HEK293 (cell line): ENCODE results near the gene UBXN4.

Source experiments
- HOXC10 ChIP-seq: sonication (generic); formaldehyde crosslinking; IDR thresholded peaks from 2 replicates; pipeline ENCODE4 v1.8.1; 2023; ENCODE audit warnings: mild to moderate bottlenecking, missing genetic modification reagents
- SP2 ChIP-seq: fragments of 450-650 bp; formaldehyde crosslinking; IDR thresholded peaks from 2 replicates; pipeline ENCODE4 v1.5.1; 2016; ENCODE audit warnings: missing biosample characterization, missing genetic modification characterization
- YY1 ChIP-seq: fragments of 450-650 bp; formaldehyde crosslinking; IDR thresholded peaks from 2 replicates; pipeline ENCODE4 v1.5.1; 2018; ENCODE audit warnings: missing biosample characterization, missing genetic modification characterization
- ZBTB8A ChIP-seq: fragments of 450-650 bp; formaldehyde crosslinking; IDR thresholded peaks from 2 replicates; pipeline ENCODE4 v1.5.1; 2016; ENCODE audit warnings: missing biosample characterization, missing genetic modification characterization
- ZEB2 ChIP-seq: fragments of 450-650 bp; formaldehyde crosslinking; IDR thresholded peaks from 2 replicates; pipeline ENCODE4 v1.5.1; 2016; ENCODE audit warnings: missing biosample characterization, missing genetic modification characterization
- ZNF184 ChIP-seq: fragments of 450-650 bp; IDR thresholded peaks from 2 replicates; pipeline ENCODE4 v1.5.1; 2018; ENCODE audit warnings: missing biosample characterization, mild to moderate bottlenecking, missing genetic modification characterization
- ZNF335 ChIP-seq: fragments of 450-650 bp; formaldehyde crosslinking; conservative IDR thresholded peaks from 2 replicates; pipeline ENCODE4 v1.5.1; 2016; ENCODE audit warnings: missing biosample characterization, missing genetic modification characterization
- ZNF571 ChIP-seq: fragments of 450-650 bp; formaldehyde crosslinking; IDR thresholded peaks from 2 replicates; pipeline ENCODE4 v1.5.0; 2017; ENCODE audit warnings: missing biosample characterization, missing genetic modification characterization
- TF ChIP-seq, protein P1 (sequence below): fragments of 450-650 bp; formaldehyde crosslinking; IDR thresholded peaks from 2 replicates; pipeline ENCODE4 v1.5.1; 2016; ENCODE audit warnings: missing biosample characterization, missing genetic modification characterization
- TF ChIP-seq, protein P2 (sequence below): fragments of 450-650 bp; formaldehyde crosslinking; IDR thresholded peaks from 2 replicates; pipeline ENCODE4 v1.5.1; 2016; ENCODE audit warnings: missing biosample characterization, missing genetic modification characterization
- TF ChIP-seq, protein P3 (sequence below): fragments of 450-650 bp; formaldehyde crosslinking; IDR thresholded peaks from 2 replicates; pipeline ENCODE4 v1.5.1; 2016; ENCODE audit warnings: missing biosample characterization, missing genetic modification characterization
- TF ChIP-seq, protein P4 (sequence below): IDR thresholded peaks from 2 replicates; pipeline ENCODE4 v1.6.1; 2011; ENCODE audit warnings: mild to moderate bottlenecking, low read depth, low read length, borderline replicate concordance
- TF ChIP-seq, protein P5 (sequence below): fragments of 450-650 bp; formaldehyde crosslinking; IDR thresholded peaks from 2 replicates; pipeline ENCODE4 v1.5.1; 2016; ENCODE audit warnings: missing biosample characterization, missing genetic modification characterization

DNA sequence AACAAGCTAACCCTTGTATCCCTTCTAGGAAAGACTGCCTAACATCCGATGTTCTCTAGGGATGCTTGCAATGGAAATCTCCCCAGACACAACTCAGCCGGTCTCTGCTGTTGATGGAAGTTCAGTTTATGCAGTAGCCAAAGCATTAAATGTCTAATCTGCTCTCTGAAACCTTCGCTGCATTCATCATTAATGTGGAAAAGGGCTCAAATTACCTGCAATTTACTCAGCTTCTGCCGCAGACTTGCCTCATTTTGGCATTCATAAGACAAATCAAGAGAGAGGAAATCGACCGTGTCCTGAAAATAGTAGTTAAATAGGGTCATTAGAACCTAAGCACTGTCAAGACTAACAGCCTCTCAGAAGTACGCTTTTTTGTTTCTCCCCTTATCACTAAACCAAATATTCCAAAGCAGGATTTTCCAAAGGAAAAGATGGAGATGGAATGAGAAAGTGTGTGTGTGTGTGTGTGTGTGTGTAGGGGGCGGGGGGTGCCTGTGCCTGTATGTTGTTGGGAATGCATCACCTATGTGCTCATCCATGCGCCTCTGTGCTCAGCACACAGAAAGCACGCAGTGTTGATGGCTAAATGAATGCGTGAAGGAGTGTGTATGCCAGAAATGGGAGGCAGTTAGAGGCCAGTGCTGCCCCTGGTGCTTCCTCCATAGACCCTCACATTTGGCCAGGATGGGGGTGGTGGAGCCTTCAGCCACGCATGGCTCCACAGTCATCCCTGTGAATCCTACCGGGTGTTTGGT, 87.9 kb downstream of the UBXN4 start:
- TF ChIP-seq YY1 (no peak), ZBTB8A (tag by site-specific recombination) (no peak), ZNF335 (tag by site-specific recombination) (no peak), HOXC10 (CRISPR knock-in tag) (no peak), ZNF571 (tag by site-specific recombination) (no peak), ZEB2 (no peak), SP2 (tag by site-specific recombination) (no peak), ZNF184 (tag by site-specific recombination) (no peak)
- TF ChIP-seq, protein P1, sequence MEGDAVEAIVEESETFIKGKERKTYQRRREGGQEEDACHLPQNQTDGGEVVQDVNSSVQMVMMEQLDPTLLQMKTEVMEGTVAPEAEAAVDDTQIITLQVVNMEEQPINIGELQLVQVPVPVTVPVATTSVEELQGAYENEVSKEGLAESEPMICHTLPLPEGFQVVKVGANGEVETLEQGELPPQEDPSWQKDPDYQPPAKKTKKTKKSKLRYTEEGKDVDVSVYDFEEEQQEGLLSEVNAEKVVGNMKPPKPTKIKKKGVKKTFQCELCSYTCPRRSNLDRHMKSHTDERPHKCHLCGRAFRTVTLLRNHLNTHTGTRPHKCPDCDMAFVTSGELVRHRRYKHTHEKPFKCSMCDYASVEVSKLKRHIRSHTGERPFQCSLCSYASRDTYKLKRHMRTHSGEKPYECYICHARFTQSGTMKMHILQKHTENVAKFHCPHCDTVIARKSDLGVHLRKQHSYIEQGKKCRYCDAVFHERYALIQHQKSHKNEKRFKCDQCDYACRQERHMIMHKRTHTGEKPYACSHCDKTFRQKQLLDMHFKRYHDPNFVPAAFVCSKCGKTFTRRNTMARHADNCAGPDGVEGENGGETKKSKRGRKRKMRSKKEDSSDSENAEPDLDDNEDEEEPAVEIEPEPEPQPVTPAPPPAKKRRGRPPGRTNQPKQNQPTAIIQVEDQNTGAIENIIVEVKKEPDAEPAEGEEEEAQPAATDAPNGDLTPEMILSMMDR (tag by site-specific recombination) = no peak
- TF ChIP-seq, protein P2, sequence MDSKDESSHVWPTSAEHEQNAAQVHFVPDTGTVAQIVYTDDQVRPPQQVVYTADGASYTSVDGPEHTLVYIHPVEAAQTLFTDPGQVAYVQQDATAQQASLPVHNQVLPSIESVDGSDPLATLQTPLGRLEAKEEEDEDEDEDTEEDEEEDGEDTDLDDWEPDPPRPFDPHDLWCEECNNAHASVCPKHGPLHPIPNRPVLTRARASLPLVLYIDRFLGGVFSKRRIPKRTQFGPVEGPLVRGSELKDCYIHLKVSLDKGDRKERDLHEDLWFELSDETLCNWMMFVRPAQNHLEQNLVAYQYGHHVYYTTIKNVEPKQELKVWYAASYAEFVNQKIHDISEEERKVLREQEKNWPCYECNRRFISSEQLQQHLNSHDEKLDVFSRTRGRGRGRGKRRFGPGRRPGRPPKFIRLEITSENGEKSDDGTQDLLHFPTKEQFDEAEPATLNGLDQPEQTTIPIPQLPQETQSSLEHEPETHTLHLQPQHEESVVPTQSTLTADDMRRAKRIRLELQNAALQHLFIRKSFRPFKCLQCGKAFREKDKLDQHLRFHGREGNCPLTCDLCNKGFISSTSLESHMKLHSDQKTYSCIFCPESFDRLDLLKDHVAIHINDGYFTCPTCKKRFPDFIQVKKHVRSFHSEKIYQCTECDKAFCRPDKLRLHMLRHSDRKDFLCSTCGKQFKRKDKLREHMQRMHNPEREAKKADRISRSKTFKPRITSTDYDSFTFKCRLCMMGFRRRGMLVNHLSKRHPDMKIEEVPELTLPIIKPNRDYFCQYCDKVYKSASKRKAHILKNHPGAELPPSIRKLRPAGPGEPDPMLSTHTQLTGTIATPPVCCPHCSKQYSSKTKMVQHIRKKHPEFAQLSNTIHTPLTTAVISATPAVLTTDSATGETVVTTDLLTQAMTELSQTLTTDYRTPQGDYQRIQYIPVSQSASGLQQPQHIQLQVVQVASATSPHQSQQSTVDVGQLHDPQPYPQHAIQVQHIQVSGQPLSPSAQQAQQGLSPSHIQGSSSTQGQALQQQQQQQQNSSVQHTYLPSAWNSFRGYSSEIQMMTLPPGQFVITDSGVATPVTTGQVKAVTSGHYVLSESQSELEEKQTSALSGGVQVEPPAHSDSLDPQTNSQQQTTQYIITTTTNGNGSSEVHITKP = no peak
- TF ChIP-seq, protein P3, sequence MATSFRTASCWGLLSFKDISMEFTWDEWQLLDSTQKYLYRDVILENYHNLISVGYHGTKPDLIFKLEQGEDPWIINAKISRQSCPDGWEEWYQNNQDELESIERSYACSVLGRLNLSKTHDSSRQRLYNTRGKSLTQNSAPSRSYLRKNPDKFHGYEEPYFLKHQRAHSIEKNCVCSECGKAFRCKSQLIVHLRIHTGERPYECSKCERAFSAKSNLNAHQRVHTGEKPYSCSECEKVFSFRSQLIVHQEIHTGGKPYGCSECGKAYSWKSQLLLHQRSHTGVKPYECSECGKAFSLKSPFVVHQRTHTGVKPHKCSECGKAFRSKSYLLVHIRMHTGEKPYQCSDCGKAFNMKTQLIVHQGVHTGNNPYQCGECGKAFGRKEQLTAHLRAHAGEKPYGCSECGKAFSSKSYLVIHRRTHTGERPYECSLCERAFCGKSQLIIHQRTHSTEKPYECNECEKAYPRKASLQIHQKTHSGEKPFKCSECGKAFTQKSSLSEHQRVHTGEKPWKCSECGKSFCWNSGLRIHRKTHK (tag by site-specific recombination) = no peak
- TF ChIP-seq, protein P4, sequence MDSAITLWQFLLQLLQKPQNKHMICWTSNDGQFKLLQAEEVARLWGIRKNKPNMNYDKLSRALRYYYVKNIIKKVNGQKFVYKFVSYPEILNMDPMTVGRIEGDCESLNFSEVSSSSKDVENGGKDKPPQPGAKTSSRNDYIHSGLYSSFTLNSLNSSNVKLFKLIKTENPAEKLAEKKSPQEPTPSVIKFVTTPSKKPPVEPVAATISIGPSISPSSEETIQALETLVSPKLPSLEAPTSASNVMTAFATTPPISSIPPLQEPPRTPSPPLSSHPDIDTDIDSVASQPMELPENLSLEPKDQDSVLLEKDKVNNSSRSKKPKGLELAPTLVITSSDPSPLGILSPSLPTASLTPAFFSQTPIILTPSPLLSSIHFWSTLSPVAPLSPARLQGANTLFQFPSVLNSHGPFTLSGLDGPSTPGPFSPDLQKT = no peak
- TF ChIP-seq, protein P5, sequence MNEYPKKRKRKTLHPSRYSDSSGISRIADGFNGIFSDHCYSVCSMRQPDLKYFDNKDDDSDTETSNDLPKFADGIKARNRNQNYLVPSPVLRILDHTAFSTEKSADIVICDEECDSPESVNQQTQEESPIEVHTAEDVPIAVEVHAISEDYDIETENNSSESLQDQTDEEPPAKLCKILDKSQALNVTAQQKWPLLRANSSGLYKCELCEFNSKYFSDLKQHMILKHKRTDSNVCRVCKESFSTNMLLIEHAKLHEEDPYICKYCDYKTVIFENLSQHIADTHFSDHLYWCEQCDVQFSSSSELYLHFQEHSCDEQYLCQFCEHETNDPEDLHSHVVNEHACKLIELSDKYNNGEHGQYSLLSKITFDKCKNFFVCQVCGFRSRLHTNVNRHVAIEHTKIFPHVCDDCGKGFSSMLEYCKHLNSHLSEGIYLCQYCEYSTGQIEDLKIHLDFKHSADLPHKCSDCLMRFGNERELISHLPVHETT = no peak
